HG02970 (cell line): ENCODE data around the gene FRAS1.
"Not testable (repeated sequence)": the region's sequence is repeated elsewhere in the genome, so short reads cannot be mapped to it uniquely, and the experiment has no call there.

Experiments used
- ATAC-seq: cut with Tn5 transposase; IDR thresholded peaks from one replicate; pipeline ENCODE4 v1.9.1; 2021; ENCODE audit warnings: mild to moderate bottlenecking, moderate library complexity, moderate number of reproducible peaks; ENCODE audit not compliant: unreplicated experiment, low FRiP score

FRAS1 gene

DNA sequence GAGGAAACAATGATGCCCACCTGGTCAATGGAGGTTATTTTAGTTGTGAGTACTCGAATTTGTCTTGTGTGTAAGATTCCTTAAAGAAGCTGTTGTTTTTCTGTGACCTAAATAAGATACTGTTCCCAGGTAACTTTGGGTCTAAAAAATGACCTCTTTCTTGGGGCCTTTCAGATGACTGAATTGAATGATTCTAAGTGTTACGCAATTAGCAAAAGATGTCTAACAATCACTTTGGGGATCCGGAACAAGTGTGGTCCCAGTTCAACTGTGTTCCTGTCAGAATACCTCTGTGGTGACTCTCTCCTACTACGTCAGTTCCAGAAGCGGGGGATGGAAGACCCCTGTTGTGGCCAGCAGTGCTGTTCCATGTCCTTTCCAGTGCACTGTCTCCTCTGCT lies 99.4 kb downstream of the FRAS1 start:
- no peak for ATAC-seq

DNA sequence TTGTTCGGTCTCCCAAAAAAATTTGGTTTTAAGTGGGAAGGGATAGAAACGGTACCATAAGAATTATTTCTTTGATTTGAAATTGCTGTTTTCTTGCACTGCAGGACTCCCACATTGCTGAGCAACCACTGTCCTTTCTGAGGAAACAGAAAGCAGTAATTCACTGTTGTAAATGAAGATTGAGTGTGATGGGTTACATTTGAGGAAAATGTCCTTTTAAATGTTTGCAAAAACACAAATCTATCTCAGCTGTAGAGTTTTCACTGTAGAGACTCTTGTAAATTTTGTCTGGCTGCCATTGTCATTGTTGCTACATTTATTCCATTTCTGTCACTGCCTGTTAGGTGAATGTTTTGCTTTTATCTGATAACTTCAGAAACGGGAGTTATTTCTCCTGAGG lies 105.2 kb downstream of the FRAS1 start:
- ATAC-seq = no peak

DNA sequence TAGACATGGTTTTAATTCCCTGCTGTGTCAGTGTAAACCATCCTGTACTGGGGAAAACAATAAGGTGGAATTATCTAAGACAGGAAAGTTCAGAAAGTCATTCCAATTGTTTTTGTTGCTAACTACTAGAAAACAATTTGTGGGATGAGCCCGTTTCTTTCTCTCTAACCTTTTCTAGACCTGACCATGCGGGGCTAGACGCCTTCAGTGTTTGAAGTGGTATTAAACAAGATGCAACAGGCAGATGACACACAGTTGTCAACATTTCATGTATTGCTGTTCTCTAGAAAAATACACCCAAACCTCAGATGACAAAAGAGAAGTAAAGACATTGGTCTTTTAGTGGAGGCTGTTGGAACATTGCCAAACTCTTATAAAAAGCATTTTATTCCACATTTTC lies 105.7 kb downstream of the FRAS1 start:
- ATAC-seq = no peak

DNA sequence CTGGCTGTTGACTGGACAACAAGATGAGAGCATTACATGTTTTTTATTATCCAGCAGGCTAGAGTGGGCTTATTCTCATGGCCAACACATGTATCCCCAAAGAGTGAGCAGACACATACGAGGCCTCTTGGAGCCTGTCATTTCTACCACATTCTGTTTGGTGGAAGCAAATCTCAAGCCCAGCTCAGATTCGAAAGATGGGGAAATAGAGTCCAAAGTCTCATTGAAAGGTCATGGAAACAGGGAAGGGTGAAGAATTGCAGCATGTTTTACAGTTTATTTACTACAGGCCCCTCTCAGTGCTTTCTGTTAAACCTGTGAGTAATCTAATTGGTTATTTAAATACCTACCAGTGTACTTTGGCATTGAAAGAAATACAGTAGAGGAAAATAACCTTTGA lies 108.6 kb downstream of the FRAS1 start:
- ATAC-seq = no peak

DNA sequence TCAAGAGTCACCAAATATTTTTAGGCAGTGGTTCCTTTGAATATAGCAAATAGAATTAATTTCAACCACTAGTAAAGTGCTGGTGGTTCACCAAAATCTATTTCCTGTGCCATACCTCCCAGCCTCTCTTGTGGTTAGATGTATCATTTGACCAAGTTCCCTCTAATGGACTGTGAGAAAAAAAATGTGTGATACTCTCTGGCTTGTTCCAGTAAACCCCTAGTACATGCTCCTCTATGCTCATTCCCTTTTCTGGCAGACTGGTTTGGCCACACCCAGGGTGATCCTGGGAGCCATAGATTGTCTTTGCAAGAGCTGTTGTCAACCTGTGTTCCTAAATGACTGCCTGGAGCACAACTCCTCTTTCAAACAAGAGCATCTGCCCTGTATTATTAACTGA lies 109.5 kb downstream of the FRAS1 start:
- no peak for ATAC-seq

DNA sequence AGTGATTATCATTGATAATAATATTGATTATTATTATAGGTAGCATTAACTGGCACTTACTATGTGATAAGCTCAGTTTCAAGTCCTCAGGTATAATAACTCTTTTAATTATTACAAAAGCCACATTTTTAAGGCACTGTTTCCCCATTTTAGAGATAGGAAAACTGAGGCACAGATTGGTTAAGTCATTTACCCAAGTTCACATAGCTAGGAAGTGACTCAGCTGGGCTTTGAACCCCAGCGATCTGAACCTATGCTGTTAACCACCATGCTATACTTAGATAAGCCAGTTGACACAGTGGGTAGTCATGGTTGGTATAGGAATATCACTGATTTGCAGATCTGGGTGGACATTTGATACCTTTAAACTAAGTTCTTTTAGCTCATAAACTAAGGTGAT lies 110.4 kb downstream of the FRAS1 start:
- no peak for ATAC-seq

DNA sequence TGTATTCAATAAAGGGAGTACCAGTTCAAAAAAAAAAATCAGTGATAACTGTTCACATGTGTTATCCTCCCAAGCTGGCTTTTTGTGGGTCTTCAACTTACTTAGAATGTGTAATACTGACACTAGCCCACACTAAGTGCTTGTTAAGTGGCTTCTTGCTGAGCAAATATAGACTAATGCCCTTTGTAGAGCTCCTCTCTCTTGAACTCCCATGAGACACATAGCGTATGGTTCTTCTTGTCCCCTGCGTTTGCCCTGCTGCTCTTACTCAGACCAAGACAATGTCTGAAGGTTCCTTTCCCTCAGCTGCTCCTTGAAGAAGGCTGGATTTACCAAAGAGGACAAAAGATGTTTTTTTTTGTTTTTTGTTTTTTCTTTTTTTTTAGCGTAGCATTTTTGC lies 110.9 kb downstream of the FRAS1 start:
- no peak for ATAC-seq

DNA sequence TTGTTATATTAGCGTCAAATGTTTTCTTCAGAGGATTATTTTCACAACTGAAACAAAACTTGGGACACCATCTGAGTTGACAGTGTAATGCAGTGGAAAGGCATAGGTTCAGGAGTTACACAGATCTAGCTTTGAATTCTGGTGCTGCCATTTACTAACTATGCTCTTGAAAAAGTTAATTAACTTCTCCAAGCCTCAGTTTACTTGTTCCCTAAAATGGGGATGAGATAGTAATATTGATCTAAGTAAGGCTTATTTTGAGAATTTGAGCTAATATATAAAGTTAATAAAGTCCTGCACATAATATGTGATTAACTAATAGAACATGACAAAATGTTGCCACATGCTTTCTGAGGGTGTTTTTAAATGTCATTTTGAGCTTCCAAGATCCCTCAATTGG lies 112.6 kb downstream of the FRAS1 start:
- no peak for ATAC-seq

DNA sequence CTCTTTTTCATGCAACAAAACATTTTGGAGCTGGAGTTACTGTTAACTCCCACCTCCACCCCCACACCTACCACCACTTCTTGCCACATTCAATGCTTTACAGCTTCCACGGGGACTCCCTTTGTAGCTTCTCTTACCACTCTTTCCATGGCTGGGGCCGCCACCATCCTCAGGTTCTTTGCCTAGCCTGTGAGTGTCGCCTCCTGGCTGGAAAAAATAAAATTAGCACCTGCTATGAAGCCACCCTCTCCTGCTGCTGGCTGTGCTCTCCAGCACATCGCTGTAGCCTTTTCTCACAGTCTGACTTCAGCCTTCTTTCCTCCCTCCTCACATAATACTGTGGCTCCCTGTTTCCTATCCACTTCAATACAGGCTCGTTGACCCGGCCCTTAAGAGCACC lies 114.4 kb downstream of the FRAS1 start:
- no peak for ATAC-seq

DNA sequence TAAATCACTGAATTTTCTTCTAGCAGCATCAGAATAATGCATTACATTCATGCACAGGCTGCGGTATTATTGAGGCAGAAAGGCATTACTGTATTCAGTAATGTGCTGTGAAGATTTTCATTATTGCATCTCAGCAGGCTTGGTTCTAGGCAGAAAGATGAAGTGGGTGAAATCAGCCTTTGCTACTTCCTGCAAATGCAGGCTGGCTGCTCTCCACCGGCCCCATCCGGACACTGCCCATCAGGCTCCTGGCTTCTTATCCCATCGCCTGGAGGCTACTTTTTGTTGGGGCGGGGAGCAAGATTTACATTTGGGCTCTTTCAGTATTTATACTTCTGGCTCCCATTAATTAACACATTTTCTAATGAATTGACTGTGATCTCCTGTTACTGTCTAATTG lies 117.8 kb downstream of the FRAS1 start:
- no peak for ATAC-seq

DNA sequence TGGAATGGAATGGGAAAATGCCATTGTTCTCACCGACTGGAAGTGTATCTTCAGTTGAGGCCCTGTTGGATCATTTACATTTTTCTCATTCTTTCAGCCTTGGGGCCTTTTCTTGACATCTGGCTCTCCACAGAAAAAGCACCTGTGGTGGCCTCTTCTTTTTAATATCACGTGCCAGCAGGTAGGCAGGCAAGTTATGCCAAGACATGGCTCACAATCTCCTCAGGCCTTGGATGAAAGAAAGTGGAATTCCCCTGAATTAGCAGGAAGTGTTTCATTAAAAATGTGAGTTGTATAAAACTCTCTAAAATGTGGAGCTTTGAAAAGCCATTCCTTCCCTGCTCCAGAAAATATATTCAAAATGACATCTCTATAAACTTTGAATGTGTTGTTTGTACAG lies 122.1 kb downstream of the FRAS1 start:
- no peak for ATAC-seq

DNA sequence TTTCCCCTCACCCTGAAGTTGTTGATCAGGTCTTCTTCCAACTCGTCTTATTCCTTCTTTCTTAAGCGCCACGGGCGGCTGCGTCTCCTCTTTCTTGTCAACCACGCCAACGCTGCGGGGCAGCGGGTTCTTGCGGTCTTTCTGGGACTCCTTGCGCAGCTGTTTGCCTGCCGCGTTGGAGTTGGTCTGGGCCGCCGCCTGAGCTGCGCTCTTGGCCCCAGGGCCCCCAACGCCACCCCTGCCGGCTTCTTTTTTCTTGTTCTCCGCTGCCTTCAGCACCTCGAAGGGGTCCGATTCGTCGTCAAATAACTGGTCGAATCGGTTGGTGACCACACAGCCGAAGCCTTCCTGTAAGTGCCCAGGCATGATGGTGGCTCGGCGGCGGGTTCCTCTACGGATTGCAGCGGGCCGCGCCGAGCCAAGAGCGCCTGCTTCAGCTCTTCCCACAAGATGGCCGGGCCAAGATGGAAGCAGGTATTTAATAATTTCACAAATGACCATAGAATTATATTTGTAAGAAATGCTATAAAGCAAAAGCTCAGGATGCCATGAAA lies 124.6 kb downstream of the FRAS1 start:
- ATAC-seq = not testable (repeated sequence)

DNA sequence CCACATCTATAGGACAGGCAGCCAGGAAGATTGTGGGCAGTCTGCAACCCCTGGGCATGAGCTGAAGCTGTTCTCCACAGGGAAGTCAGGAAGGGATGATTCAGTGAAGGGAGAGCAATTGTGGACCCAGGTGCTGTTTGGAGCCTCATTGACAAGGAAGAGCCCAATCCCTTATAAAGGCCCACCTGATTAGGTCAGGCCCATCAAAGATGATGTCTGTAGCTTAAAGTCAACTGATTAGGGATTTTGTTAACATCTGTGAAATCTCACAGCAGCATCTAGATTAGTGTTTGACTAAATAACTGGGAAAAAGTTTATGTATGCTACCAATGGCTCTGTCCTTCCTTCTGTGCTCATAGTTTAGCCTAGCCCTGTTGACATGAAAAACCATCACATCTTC lies 127.5 kb downstream of the FRAS1 start:
- no peak for ATAC-seq

DNA sequence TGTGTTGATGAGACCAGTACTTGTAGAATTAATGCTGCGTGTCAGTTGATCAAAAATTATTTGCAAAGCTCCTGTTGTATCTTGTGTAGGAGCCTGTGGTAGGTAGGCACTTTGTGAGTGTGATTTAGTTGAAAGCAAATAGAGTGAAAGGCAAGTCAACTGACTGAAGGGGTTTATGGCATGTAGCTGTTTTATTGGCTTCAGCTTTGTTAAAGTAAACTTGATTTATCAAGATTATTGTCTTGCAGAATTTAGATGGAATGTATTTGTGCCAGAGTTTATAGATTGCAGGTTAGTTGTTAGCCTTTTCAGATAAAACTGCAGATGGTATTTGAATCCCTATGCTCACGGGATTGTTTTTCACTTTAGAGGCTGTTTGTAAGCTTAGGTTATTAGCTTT lies 128.0 kb downstream of the FRAS1 start:
- ATAC-seq = no peak

DNA sequence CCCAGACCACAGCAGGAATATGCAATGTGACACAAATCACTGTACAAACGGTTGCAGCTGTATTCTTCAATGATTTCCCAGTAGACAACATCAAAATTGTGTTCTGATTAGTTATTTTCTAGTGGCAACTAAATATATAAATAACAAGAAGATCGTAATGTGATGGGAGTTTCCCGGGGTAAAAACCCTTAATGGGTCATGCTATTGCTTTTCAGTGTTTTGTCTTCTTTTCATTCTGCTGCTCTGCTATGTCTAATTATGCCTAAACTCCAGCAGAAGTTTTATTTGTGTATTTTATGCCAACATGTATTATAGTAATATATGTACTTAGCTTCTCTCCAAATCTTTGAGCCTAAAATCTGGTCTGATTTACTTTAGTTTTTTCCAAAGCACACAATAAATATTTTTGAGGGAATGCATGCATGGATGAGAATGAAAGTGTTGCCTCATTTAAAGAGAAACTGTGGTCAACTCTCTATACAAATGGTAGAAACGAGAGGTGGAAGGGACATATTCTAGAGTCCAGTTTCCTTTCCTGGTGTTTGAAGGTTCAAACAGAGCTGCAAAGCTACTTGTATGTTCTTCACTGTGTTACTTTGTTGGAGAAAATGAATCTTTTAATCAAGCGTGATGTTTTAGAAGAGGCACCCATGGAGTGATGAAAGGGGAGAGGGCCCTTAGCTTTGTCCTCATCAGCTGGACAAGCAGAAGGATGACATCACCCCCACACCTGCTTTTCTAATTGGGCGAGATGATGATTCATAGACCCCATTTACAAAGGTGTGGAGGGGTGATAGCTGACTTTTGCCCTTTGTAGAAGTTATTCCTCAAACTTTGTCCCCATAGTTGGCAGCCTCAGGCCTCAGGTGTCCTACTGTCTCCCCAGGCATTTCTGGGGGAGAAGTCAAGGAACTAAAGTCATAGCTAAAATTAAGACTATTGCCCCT lies 129.7 kb downstream of the FRAS1 start:
- ATAC-seq = no peak

DNA sequence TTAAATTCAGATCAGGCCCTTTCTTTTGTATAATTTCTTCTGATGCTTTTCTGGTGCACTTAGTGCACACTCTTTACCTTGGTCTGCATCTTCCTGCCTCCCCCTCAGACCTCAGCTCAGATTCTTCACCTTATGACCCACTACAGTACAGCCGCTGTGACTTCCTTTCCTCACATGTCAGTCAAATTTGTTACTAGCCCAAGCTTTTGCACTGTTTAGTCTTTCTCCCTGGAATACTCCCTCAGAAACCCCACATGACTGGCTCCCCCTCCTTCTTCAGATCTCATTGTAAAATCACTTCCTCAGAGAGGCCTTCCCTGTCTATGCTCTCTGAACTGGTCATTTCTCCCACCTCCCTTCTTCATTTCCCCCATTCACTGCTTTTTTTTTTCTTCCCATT lies 132.9 kb downstream of the FRAS1 start:
- ATAC-seq = no peak

DNA sequence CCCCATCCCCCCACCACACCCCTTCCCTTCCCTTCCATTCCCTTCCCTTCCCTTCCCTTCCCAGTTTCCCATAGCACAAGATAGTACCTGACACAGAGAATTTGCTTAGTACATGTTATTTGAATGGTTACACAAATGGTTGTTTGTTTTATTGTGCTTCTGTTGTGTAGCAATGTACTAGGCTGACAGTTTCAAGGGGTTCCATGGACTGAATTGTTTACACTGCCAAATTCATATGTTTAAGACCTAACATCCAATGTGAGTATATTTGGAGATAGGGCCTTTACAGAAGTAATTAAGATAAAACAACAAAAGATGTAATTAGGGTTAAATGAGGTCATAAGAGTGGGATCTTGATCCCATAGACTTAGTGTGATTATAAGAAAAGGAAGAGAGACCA lies 133.5 kb downstream of the FRAS1 start:
- no peak for ATAC-seq

DNA sequence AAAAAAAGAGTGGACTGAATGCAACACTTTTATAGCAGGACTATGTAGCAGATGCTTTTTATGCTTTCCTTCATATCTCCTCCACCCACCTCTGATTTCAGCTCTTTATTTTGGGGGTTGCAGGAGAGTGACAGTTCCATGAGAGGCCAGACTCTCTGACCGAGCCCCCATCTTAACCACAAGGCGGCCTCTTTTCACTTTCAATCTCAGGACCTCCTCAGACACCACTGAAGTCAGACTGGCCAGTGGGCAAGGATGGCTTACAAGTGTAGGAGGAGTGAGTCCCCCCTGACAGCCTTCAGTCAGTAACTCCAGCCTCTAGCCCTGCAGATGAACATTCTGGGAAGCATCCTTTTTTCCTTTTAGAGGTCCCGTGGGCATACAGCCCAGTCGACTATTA lies 140.8 kb downstream of the FRAS1 start:
- no peak for ATAC-seq

DNA sequence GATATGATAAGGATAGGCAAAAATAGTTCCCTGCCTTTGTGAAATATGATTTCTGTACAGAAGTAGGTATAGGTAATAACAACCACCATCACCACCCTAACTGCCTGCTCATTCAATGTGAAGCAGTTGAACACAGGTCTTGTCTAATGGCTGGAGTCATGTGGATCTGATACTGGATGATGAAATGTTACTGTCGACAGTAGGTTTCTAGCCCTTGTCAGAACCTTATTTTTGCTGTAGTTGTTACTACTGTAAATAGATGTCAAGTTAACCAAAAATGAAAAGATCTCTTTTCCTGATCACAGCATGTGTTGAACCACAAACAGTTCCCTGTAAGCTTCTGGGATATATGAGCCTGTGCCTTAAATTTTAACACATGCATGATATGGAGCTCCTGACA lies 142.9 kb downstream of the FRAS1 start:
- ATAC-seq = no peak

DNA sequence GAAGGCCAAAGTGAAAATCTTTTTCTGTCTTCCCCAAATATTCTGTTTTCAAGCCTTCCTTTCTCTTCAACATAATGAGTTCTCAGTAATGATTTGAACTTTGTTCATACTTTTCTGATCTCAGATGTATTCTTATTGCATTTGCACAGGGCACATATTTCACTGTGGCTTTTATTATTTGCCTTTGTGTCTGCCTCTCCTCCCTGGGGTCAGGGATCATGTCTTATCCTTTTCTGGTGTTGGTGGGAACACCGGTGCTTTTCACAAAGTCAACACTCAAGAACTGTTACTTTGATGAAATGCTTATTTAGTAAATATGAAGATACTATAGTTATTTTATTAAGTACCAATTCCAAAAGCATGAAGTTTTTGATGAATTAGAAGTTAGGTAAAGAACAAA lies 143.8 kb downstream of the FRAS1 start:
- ATAC-seq = no peak

DNA sequence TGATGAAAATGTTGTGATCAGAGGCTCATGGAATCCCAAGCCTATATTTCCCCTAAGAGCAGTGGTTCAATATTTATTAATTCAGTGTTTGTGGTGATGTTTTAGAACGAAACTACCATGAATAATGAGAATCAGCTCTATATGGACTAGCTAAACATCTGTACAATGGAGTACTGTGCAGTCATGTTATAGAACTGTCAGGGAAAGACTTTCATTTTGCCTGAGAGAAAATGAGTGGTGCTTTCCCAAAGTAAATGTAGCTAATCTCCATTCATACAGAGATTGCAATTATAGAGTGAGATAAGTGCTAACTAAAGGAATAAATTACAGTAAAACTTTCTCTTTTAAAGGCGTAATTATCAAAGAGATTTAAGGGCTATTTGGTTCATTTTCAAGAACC lies 147.1 kb downstream of the FRAS1 start:
- ATAC-seq = no peak

DNA sequence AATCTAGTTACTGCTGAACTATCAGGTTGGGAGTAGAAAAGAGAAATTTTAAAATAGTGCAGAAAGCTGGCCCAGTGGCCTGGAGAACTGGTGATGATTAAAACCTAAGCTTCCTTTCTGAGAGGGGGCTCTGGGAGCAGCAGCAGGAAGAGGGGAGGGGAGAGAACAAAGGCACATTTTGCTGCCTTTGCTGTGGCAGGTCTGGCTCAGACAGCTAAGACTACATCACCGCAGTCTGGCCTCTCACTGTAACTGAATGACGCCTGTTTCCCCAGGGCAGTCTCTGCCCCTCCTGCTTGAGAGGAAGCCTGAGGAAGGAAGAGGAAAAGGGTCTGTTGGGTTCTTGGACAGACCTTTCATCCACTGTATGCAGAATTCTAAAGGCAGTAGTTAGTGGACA lies 148.5 kb downstream of the FRAS1 start:
- ATAC-seq = no peak
